Mononuclear cell (primary cell): ENCODE data around the gene YIPF5. TPM values are rescaled to one million over a fixed set of nuclear protein-coding genes. Genes with fewer than 3 reads are reported as not detected.

Source experiments
- H3K27me3 ChIP-seq: 2 replicates; pipeline ENCODE4 v1.6.0; 2011; ENCODE audit warnings: low read length, control low read depth; ENCODE audit not compliant: insufficient read depth
- H3K4me1 ChIP-seq: 2 replicates; pipeline ENCODE4 v1.5.1; 2011; ENCODE audit warnings: mild to moderate bottlenecking, low read length, control low read depth; ENCODE audit not compliant: insufficient read depth
- H3K4me3 ChIP-seq: 2 replicates; pipeline ENCODE4 v1.5.1; 2011; ENCODE audit warnings: mild to moderate bottlenecking, low read length, moderate library complexity
- H3K9me3 ChIP-seq: 2 replicates; pipeline ENCODE4 v1.5.1; 2011; ENCODE audit warnings: low read depth, mild to moderate bottlenecking, control low read depth, low read length
- total RNA-seq: library from RNA; depleted of rRNA; stranded (reverse); fragments of >200 nt; gene quantifications from one replicate; pipeline ENCODE4 v1.2.3, GENCODE V29; 2012

YIPF5 gene
- total RNA-seq, 1 donor = 51.5 TPM

GRCh38 chr5:144192661-144193060 is 22.2 kb upstream of the YIPF5 start:
- Histone ChIP-seq H3K4me3 (no peak overlapping the region), H3K9me3 (no peaks in the 10 kb centered on the region), H3K4me1 (peaks cover 41% of the 10 kb centered on the region), H3K27me3 (peaks cover 3% of the 10 kb centered on the region)

- Histone ChIP-seq H3K4me1 (peaks cover 47% of the 10 kb centered on the region), H3K4me3 (no peak overlapping the region), H3K9me3 (no peaks in the 10 kb centered on the region), H3K27me3 (peaks cover 3% of the 10 kb centered on the region)
Measured at GRCh38 chr5:144191998-144192397, 21.5 kb upstream of the YIPF5 start.

- peaks cover 3% of the 10 kb centered on the region for H3K27me3 ChIP-seq
- H3K4me1 ChIP-seq = peaks cover 47% of the 10 kb centered on the region
- H3K4me3 ChIP-seq = no peak overlapping the region
- no peaks in the 10 kb centered on the region for H3K9me3 ChIP-seq
Measured at GRCh38 chr5:144191531-144191930, 21.1 kb upstream of the YIPF5 start.

- Histone ChIP-seq H3K27me3 (no peaks in the 10 kb centered on the region), H3K4me3 (no peak overlapping the region), H3K4me1 (peaks cover 47% of the 10 kb centered on the region), H3K9me3 (no peaks in the 10 kb centered on the region)
Measured at GRCh38 chr5:144189800-144190429, 19.5 kb upstream of the YIPF5 start.

- no peak overlapping the region for H3K4me3 ChIP-seq
- H3K4me1 ChIP-seq = peaks cover 47% of the 10 kb centered on the region
- H3K27me3 ChIP-seq = no peaks in the 10 kb centered on the region
Measured at GRCh38 chr5:144187699-144188294, 17.3 kb upstream of the YIPF5 start.

GRCh38 chr5:144183254-144183889 is 12.9 kb upstream of the YIPF5 start:
- Histone ChIP-seq H3K4me1 (peaks cover 13% of the 10 kb centered on the region), H3K9me3 (no peaks in the 10 kb centered on the region), H3K4me3 (no peak overlapping the region)

More at GRCh38 chr5:144187699-144188294, 17.3 kb upstream of the YIPF5 start:
- H3K9me3 ChIP-seq = no peaks in the 10 kb centered on the region

GRCh38 chr5:144179226-144179625 is 8.8 kb upstream of the YIPF5 start:
- Histone ChIP-seq H3K4me3 (no peak overlapping the region), H3K27me3 (peaks cover 3% of the 10 kb centered on the region), H3K9me3 (no peaks in the 10 kb centered on the region), H3K4me1 (no peaks in the 10 kb centered on the region)

More at GRCh38 chr5:144183254-144183889, 12.9 kb upstream of the YIPF5 start:
- no peaks in the 10 kb centered on the region for H3K27me3 ChIP-seq

- Histone ChIP-seq H3K27me3 (peaks cover 8% of the 10 kb centered on the region), H3K4me3 (no peak overlapping the region), H3K4me1 (no peaks in the 10 kb centered on the region), H3K9me3 (no peaks in the 10 kb centered on the region)
Measured at GRCh38 chr5:144177548-144177947, 7.1 kb upstream of the YIPF5 start.

GRCh38 chr5:144173766-144174165 is 3.3 kb upstream of the YIPF5 start:
- H3K27me3 ChIP-seq = peaks cover 8% of the 10 kb centered on the region
- H3K4me1 ChIP-seq = peaks cover 13% of the 10 kb centered on the region
- H3K4me3 ChIP-seq = no peak overlapping the region
- no peaks in the 10 kb centered on the region for H3K9me3 ChIP-seq

- Histone ChIP-seq H3K4me3 (peak overlapping the region; percentile 81), H3K4me1 (peaks cover 13% of the 10 kb centered on the region), H3K9me3 (no peaks in the 10 kb centered on the region), H3K27me3 (peaks cover 8% of the 10 kb centered on the region)
Measured at GRCh38 chr5:144169904-144170275, 569 bp downstream of the YIPF5 start.

GRCh38 chr5:144167998-144168397 is 2.5 kb downstream of the YIPF5 start:
- H3K4me1 ChIP-seq = peaks cover 13% of the 10 kb centered on the region
- no peaks in the 10 kb centered on the region for H3K9me3 ChIP-seq
- H3K4me3 ChIP-seq = no peak overlapping the region
- H3K27me3 ChIP-seq = no peaks in the 10 kb centered on the region

- Histone ChIP-seq H3K27me3 (no peaks in the 10 kb centered on the region), H3K4me1 (peaks cover 13% of the 10 kb centered on the region)
Measured at GRCh38 chr5:144166696-144167095, 3.8 kb downstream of the YIPF5 start.

GRCh38 chr5:144162686-144163085 is 7.8 kb downstream of the YIPF5 start:
- no peaks in the 10 kb centered on the region for H3K9me3 ChIP-seq
- no peaks in the 10 kb centered on the region for H3K27me3 ChIP-seq
- no peak overlapping the region for H3K4me3 ChIP-seq
- H3K4me1 ChIP-seq = no peaks in the 10 kb centered on the region

More at GRCh38 chr5:144166696-144167095, 3.8 kb downstream of the YIPF5 start:
- no peaks in the 10 kb centered on the region for H3K9me3 ChIP-seq
- no peak overlapping the region for H3K4me3 ChIP-seq

GRCh38 chr5:144156767-144157171 is 13.7 kb downstream of the YIPF5 start:
- Histone ChIP-seq H3K27me3 (no peaks in the 10 kb centered on the region), H3K4me1 (no peaks in the 10 kb centered on the region), H3K9me3 (no peaks in the 10 kb centered on the region), H3K4me3 (no peak overlapping the region)

GRCh38 chr5:144151026-144151425 is 19.4 kb downstream of the YIPF5 start:
- Histone ChIP-seq H3K4me1 (no peaks in the 10 kb centered on the region), H3K4me3 (no peak overlapping the region), H3K27me3 (peaks cover 3% of the 10 kb centered on the region), H3K9me3 (no peaks in the 10 kb centered on the region)
